ENCODE data around the gene RFTN1.

DNA sequence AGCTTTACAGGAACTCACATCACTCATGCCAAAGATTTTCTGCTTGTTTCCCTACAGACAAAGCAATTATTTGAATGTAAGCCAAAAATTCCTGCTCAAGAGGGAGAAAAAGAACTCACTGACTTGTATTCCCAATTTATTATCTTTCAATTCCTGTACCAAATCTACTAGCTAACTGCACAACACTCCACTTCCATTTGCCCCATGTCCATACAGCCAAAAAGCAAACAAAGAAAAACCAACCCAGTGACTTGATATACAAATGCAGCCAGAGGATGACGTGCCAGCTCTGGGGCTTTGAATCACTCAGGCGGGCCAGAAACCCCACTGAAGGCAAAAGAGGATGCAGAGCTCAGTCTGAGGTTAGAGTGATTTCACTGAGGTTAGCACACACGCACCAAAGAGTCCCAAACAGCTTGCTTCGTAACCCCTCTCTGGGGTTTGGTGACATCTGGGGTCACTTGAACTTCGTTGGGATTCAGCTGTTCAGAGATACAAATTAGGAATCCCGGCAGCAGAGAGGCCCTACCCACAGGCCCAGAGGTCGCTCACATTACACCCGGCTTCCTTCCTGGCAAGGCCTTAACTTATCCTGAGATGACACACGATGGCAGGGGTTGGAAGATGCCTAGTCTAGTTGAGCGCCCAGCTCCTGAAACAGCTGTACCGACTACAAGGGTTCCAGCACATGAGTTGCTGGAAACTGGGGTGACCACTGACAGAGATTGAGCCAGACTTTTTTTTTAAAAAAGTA, 1.6 kb downstream of the RFTN1 start:
- TF ChIP-seq FOXM1 (IDR thresholded peaks at IDR 0.05; ENCODE audit: borderline replicate concordance) = no peak
- no peak for TF ChIP-seq TARDBP (IDR thresholded peaks at IDR 0.05)
- TF ChIP-seq HDGF (IDR thresholded peaks at IDR 0.05; ENCODE audit: borderline replicate concordance) = no peak
- TF ChIP-seq, protein P1, sequence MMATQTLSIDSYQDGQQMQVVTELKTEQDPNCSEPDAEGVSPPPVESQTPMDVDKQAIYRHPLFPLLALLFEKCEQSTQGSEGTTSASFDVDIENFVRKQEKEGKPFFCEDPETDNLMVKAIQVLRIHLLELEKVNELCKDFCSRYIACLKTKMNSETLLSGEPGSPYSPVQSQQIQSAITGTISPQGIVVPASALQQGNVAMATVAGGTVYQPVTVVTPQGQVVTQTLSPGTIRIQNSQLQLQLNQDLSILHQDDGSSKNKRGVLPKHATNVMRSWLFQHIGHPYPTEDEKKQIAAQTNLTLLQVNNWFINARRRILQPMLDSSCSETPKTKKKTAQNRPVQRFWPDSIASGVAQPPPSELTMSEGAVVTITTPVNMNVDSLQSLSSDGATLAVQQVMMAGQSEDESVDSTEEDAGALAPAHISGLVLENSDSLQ (IDR thresholded peaks at IDR 0.05) = no peak
- TF ChIP-seq FOXK2 (IDR thresholded peaks at IDR 0.05) = no peak
- TF ChIP-seq NFRKB (IDR thresholded peaks at IDR 0.05) = no peak
- TF ChIP-seq ELF4 (IDR thresholded peaks at IDR 0.05) = no peak
- no peak for TF ChIP-seq BHLHE40 (IDR thresholded peaks at IDR 0.05; ENCODE audit: borderline replicate concordance)
- no peak for TF ChIP-seq SUZ12 (IDR thresholded peaks at IDR 0.05)
- no peak for TF ChIP-seq ZNF384 (IDR thresholded peaks at IDR 0.05)
- TF ChIP-seq SP1 (IDR thresholded peaks at IDR 0.05) = no peak
- no peak for TF ChIP-seq FOXA1 (IDR thresholded peaks at IDR 0.05)
- no peak for TF ChIP-seq LEF1 (IDR thresholded peaks at IDR 0.05; ENCODE audit: borderline replicate concordance)
- TF ChIP-seq CTBP1 (IDR thresholded peaks at IDR 0.05; ENCODE audit: borderline replicate concordance) = no peak

Data from HEK293T (cell line).